Suppressor macrophage (primary cell): ENCODE results near the gene ACACA.
A peak's percentile ranks its signal among the peaks of the same experiment; 100 is the strongest.
"Not testable (repeated sequence)": the region's sequence is repeated elsewhere in the genome, so short reads cannot be mapped to it uniquely, and the experiment has no call there.

Source experiments
- DNase-seq, 4 experiments: peaks; one replicate each; pipeline ENCODE4 v3.0.0-alpha.2; 2020 to 2022

Gene ACACA

GRCh38 chr17:37393352-37393751, 13.3 kb downstream of the ACACA start:
- no peak for DNase-seq

GRCh38 chr17:37392024-37392590, 14.5 kb downstream of the ACACA start:
- no peak for DNase-seq

GRCh38 chr17:37391146-37391545, 15.5 kb downstream of the ACACA start:
- no peak for DNase-seq

GRCh38 chr17:37389160-37389559, 17.5 kb downstream of the ACACA start:
- no peak for DNase-seq

GRCh38 chr17:37388266-37388665, 18.4 kb downstream of the ACACA start:
- no peak for DNase-seq

- no peak for DNase-seq
Measured at GRCh38 chr17:37386462-37386861, 20.2 kb downstream of the ACACA start.

- DNase-seq, result no peak
Measured at GRCh38 chr17:37385474-37385990, 21.1 kb downstream of the ACACA start.

GRCh38 chr17:37384560-37385149, 22.0 kb downstream of the ACACA start:
- no peak for DNase-seq

GRCh38 chr17:37382056-37382455, 24.6 kb downstream of the ACACA start:
- DNase-seq, result no peak

GRCh38 chr17:37375706-37376105, 30.9 kb downstream of the ACACA start, which contains the start of gene C17orf78:
Gene C17orf78 (plus strand): TSS chr17:37375985. CDS start chr17:37376093, 108 bp downstream.
- DNase-seq, result no peak

GRCh38 chr17:37373530-37374159, 33.0 kb downstream of the ACACA start:
- peak; percentile 77 to 83 (median 80) for DNase-seq

GRCh38 chr17:37368577-37368976, 38.1 kb downstream of the ACACA start:
- peak in 1 of 4 experiments; percentile 4 for DNase-seq

GRCh38 chr17:37365589-37365988, 41.0 kb downstream of the ACACA start:
- DNase-seq, result peak in 3 of 4 experiments; percentile 5 to 34 (median 8)

GRCh38 chr17:37361543-37361942, 45.1 kb downstream of the ACACA start:
- no peak for DNase-seq

- DNase-seq, result peak in 3 of 4 experiments; percentile 41 to 53 (median 42)
Measured at GRCh38 chr17:37360632-37361031, 46.0 kb downstream of the ACACA start.

- DNase-seq, result peak; percentile 34 to 55 (median 43)
Measured at GRCh38 chr17:37359682-37360188, 46.9 kb downstream of the ACACA start.

GRCh38 chr17:37358830-37359681, 47.6 kb downstream of the ACACA start:
- DNase-seq, result peak; percentile 98 to 99 (median 98)

- peak; percentile 41 to 61 (median 49) for DNase-seq
Measured at GRCh38 chr17:37358098-37358829, 48.4 kb downstream of the ACACA start.

GRCh38 chr17:37356796-37357569, 49.7 kb downstream of the ACACA start:
- DNase-seq, result not testable (repeated sequence)

GRCh38 chr17:37346863-37347402, 59.7 kb downstream of the ACACA start:
- DNase-seq, result not testable (repeated sequence)

- no peak for DNase-seq
Measured at GRCh38 chr17:37344519-37344918, 62.1 kb downstream of the ACACA start.
